ES-I3 (cell line): ENCODE measurements around the gene WSB1.
"Not testable (repeated sequence)": the region's sequence is repeated elsewhere in the genome, so short reads cannot be mapped to it uniquely, and the experiment has no call there.

Experiments used
- H3K36me3 ChIP-seq: 2 replicates; pipeline ENCODE4 v1.6.1; 2013; ENCODE audit warnings: mild to moderate bottlenecking, low read length, control low read depth, moderate library complexity; ENCODE audit not compliant: insufficient read depth
- H3K4me1 ChIP-seq: 2 replicates; pipeline ENCODE4 v1.6.1; 2013; ENCODE audit warnings: mild to moderate bottlenecking, control low read depth, low read length; ENCODE audit not compliant: insufficient read depth
- H3K9ac ChIP-seq: 2 replicates; pipeline ENCODE4 v1.6.1; 2013; ENCODE audit warnings: low read depth, mild to moderate bottlenecking, low read length, moderate library complexity
- H3K9me3 ChIP-seq: 2 replicates; pipeline ENCODE4 v1.6.1; 2013; ENCODE audit warnings: mild to moderate bottlenecking, low read length, moderate library complexity; ENCODE audit not compliant: control insufficient read depth, insufficient read depth

WSB1 gene

GRCh38 chr17:27318228-27318627, 24.3 kb downstream of the WSB1 start:
- Histone ChIP-seq H3K9me3 (no peaks in the 10 kb centered on the region), H3K9ac (no peak overlapping the region), H3K4me1 (peaks cover 4% of the 10 kb centered on the region; the same call in 1 of the 2 replicates), H3K36me3 (peaks cover 16% of the 10 kb centered on the region)

DNA sequence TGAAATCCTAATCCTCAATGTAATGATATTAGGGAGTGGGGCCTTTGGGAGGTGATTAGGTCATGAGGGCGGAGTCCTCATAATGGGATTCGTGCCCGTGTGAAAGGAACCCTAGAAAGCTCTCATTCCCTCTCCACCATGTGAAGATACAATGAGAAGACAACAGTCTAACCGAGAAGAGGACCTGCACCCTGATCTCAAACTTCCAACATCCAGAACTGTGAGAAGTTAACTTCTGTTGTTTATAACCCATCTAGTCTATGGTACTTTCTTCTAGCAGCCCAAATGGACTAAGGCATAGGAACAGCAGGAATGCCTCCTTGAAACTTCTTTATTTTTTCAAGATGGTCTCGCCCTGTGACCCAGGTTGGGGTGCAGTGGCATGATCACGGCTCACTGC, 24.7 kb downstream of the WSB1 start:
- Histone ChIP-seq H3K9me3 (no peaks in the 10 kb centered on the region), H3K36me3 (peaks cover 16% of the 10 kb centered on the region), H3K4me1 (peaks cover 8% of the 10 kb centered on the region; the same call in 1 of the 2 replicates), H3K9ac (no peak overlapping the region)

- Histone ChIP-seq H3K36me3 (peaks cover 15% of the 10 kb centered on the region), H3K9me3 (no peaks in the 10 kb centered on the region), H3K9ac (no peak overlapping the region), H3K4me1 (peaks cover 13% of the 10 kb centered on the region)
Observed at GRCh38 chr17:27319541-27320221, 25.8 kb downstream of the WSB1 start.

DNA sequence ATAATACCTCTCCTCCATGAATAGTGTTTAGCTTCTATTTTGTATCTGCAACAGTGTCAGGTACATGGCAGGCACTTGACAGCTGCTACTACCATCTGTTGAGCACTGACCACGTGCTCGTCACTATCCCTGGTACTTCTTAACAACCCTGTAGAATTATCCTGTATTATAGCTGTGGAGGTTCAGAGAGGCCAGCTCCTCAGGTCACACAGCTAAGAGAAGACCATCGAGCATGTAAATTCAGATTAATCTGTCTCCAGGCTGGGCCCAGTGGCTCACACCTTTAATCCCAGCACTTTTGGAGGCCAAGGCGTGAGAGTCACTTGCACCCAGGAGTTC, 26.3 kb downstream of the WSB1 start:
- Histone ChIP-seq H3K4me1 (peaks cover 13% of the 10 kb centered on the region), H3K9me3 (no peaks in the 10 kb centered on the region), H3K9ac (no peak overlapping the region), H3K36me3 (peaks cover 11% of the 10 kb centered on the region)

DNA sequence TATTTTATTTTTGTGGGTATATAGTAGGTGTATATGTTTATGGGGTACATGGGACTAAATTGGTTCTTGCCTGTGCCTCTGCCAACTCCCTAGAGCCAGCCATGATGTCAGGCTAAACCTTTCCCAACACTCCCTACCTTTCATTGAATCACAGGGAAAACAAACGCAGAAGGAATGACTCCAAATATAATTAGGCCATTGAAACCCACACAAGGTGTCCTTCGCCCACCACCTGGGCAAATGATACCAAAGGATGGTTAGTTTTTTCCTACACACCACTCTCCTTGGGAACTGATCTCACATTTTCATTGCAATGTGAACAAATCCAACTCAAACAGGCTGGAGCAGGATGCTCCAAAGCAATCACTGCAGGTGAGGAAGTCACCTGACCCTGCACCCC, 27.5 kb downstream of the WSB1 start:
- Histone ChIP-seq H3K9me3 (no peaks in the 10 kb centered on the region), H3K4me1 (peaks cover 13% of the 10 kb centered on the region), H3K9ac (no peak overlapping the region), H3K36me3 (peaks cover 3% of the 10 kb centered on the region; the same call in 1 of the 2 replicates)

GRCh38 chr17:27322026-27322425, 28.1 kb downstream of the WSB1 start:
- peaks cover 13% of the 10 kb centered on the region for H3K4me1 ChIP-seq
- H3K9ac ChIP-seq, result no peak overlapping the region
- H3K36me3 ChIP-seq, result no peaks in the 10 kb centered on the region; the same call in 1 of the 2 replicates
- no peaks in the 10 kb centered on the region for H3K9me3 ChIP-seq

- peaks cover 13% of the 10 kb centered on the region for H3K4me1 ChIP-seq
Observed at GRCh38 chr17:27322690-27323508, 29.0 kb downstream of the WSB1 start.

GRCh38 chr17:27323538-27324215, 29.8 kb downstream of the WSB1 start:
- peaks cover 13% of the 10 kb centered on the region for H3K4me1 ChIP-seq
- no peak overlapping the region for H3K9ac ChIP-seq
- H3K9me3 ChIP-seq, result no peaks in the 10 kb centered on the region
- H3K36me3 ChIP-seq, result no peaks in the 10 kb centered on the region; the same call in 1 of the 2 replicates

More at GRCh38 chr17:27322690-27323508, 29.0 kb downstream of the WSB1 start:
- H3K9ac ChIP-seq, result no peak overlapping the region
- H3K36me3 ChIP-seq, result no peaks in the 10 kb centered on the region; the same call in 1 of the 2 replicates
- H3K9me3 ChIP-seq, result no peaks in the 10 kb centered on the region

DNA sequence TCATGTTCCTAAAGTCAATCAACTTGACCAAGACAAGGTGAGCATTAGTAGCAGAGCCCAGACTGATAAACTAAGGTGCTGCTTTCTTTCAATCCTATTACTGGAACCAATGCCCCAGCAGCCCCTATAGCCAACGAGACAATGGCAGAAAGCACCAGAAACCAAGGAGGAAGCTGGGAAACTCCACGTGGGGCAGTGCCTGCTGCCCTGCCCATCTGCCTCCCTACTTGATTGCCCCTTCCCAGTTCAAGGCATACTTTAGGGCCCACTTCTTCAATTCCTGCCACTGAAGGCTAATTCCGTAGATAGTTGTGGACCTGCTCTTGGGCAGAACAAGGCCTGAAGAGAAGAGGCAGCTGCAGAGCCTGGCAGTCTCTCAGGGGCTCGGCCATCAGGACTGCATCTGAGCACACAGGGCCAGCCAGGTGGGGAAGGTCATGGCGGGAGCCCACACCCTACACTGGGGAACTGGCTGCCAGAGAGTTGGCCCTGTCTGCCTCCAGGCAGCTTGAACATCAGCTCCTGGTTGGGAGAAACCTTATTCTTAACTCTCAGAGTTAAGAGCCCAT, 30.9 kb downstream of the WSB1 start:
- H3K4me1 ChIP-seq, result peaks cover 13% of the 10 kb centered on the region
- no peaks in the 10 kb centered on the region for H3K36me3 ChIP-seq

GRCh38 chr17:27326051-27326450, 32.1 kb downstream of the WSB1 start:
- Histone ChIP-seq H3K4me1 (peaks cover 13% of the 10 kb centered on the region), H3K9me3 (no peaks in the 10 kb centered on the region), H3K9ac (no peak overlapping the region), H3K36me3 (no peaks in the 10 kb centered on the region)

More for the DNA sequence above, 30.9 kb downstream of the WSB1 start:
- no peak overlapping the region for H3K9ac ChIP-seq
- no peaks in the 10 kb centered on the region for H3K9me3 ChIP-seq

GRCh38 chr17:27326585-27326984, 32.7 kb downstream of the WSB1 start:
- peaks cover 10% of the 10 kb centered on the region for H3K4me1 ChIP-seq
- H3K9ac ChIP-seq, result no peak overlapping the region
- no peaks in the 10 kb centered on the region for H3K9me3 ChIP-seq
- H3K36me3 ChIP-seq, result no peaks in the 10 kb centered on the region

- H3K9ac ChIP-seq, result no peak overlapping the region
- H3K9me3 ChIP-seq, result no peaks in the 10 kb centered on the region
- H3K4me1 ChIP-seq, result peaks cover 14% of the 10 kb centered on the region
- no peaks in the 10 kb centered on the region for H3K36me3 ChIP-seq
Observed at GRCh38 chr17:27327397-27327796, 33.5 kb downstream of the WSB1 start.

DNA sequence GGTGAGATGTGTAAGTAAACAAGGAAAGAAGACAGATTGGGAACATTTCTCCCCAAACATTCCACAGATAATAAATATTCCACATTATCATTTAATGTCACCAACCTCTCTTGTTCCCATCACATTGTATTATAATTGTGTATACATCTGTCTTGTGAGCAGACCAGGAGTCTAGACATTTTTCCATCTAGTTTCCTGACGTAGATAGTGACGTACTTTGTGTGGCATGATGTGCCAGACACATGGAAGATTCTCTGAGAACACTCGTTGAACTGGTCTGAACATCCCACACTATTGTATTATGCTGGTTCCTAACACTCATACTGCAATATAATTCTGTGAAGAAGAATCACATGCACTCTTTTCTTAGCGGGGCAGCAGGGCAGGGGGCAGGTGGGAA, 34.0 kb downstream of the WSB1 start:
- H3K9ac ChIP-seq, result no peak overlapping the region
- no peaks in the 10 kb centered on the region for H3K36me3 ChIP-seq
- peaks cover 14% of the 10 kb centered on the region for H3K4me1 ChIP-seq
- H3K9me3 ChIP-seq, result no peaks in the 10 kb centered on the region

GRCh38 chr17:27328686-27329085, 34.8 kb downstream of the WSB1 start:
- H3K4me1 ChIP-seq, H3K36me3 ChIP-seq: not testable (repeated sequence)

More at GRCh38 chr17:27328686-27329085, 34.8 kb downstream of the WSB1 start:
- not testable (repeated sequence) for H3K9me3 ChIP-seq, H3K9ac ChIP-seq
